GM12892 (cell line): ENCODE results near the gene ERBB4.

Experiments
- POLR2A ChIP-seq: IDR thresholded peaks from 2 replicates; pipeline ENCODE4 v1.6.1; 2011; ENCODE audit warnings: low read depth, low read length, control low read depth
- POLR2AphosphoS5 ChIP-seq: IDR thresholded peaks from 2 replicates; pipeline ENCODE4 v1.6.1; 2011; ENCODE audit warnings: low read depth, low read length, control low read depth
- TAF1 ChIP-seq: IDR thresholded peaks from 2 replicates; pipeline ENCODE4 v1.6.1; 2011; ENCODE audit warnings: low read depth, mild to moderate bottlenecking, control low read depth, low read length, borderline replicate concordance

- TF ChIP-seq POLR2AphosphoS5 (no peak), POLR2A (no peak), TAF1 (no peak)
Measured at GRCh38 chr2:211451642-211452041, 1087.0 kb downstream of the ERBB4 start.
